Lung microvascular endothelial cell (primary cell): ENCODE results near the gene SMPX. TPM values are rescaled to one million over a fixed set of nuclear protein-coding genes. Genes with fewer than 3 reads are reported as not detected.

Experiments
- DNase-seq, 2 donors: peaks; one replicate each; pipeline versions ENCODE4 v3.0.0 to v3.0.0-alpha.2; 2010; ENCODE audit warnings: low read depth in 2 of 2
- total RNA-seq: library from RNA; depleted of rRNA; stranded (reverse); fragments of >200 nt; gene quantifications from 2 replicates; pipeline ENCODE4 v1.2.1, GENCODE V29; 2014

Gene SMPX
- total RNA-seq, 1 donor from 2014 or later = not detected

GRCh38 chrX:21744721-21745120 is 13.2 kb downstream of the SMPX start:
- DNase-seq = peak; percentile 6 to 90

GRCh38 chrX:21744060-21744459 is 13.9 kb downstream of the SMPX start:
- no peak for DNase-seq

GRCh38 chrX:21741869-21742701 is 15.8 kb downstream of the SMPX start:
- peak in 1 of 2 donors; percentile 46 for DNase-seq

- no peak for DNase-seq
These were observed 16.6 kb downstream of the SMPX start for GRCh38 chrX:21741364-21741763.

- peak in 1 of 2 donors; percentile 25 for DNase-seq
These were observed 17.3 kb downstream of the SMPX start for GRCh38 chrX:21740329-21741274.

GRCh38 chrX:21738950-21739287 is 19.0 kb downstream of the SMPX start:
- DNase-seq = no peak

GRCh38 chrX:21738210-21738949 is 19.5 kb downstream of the SMPX start:
- DNase-seq = peak in 1 of 2 donors; percentile 39

- no peak for DNase-seq
These were observed 22.2 kb downstream of the SMPX start for GRCh38 chrX:21735768-21736127.

- DNase-seq = no peak
These were observed 22.7 kb downstream of the SMPX start for GRCh38 chrX:21735038-21735767.

GRCh38 chrX:21734175-21734574 is 23.7 kb downstream of the SMPX start:
- DNase-seq = no peak

- DNase-seq = no peak
These were observed 24.2 kb downstream of the SMPX start for GRCh38 chrX:21733705-21734104.

GRCh38 chrX:21730026-21730425 is 27.9 kb downstream of the SMPX start:
- no peak for DNase-seq

GRCh38 chrX:21728276-21728968 is 29.5 kb downstream of the SMPX start:
- no peak for DNase-seq

GRCh38 chrX:21725916-21726315 is 32.0 kb downstream of the SMPX start:
- no peak for DNase-seq

- peak in 1 of 2 donors; percentile 7 for DNase-seq
These were observed 32.4 kb downstream of the SMPX start for GRCh38 chrX:21725496-21725895.

GRCh38 chrX:21723814-21724213 is 34.1 kb downstream of the SMPX start:
- DNase-seq = no peak

- peak in 1 of 2 donors; percentile 4 for DNase-seq
These were observed 34.8 kb downstream of the SMPX start for GRCh38 chrX:21723084-21723483.

GRCh38 chrX:21721195-21721594 is 36.7 kb downstream of the SMPX start:
- no peak for DNase-seq

GRCh38 chrX:21718575-21718974 is 39.3 kb downstream of the SMPX start:
- no peak for DNase-seq

- DNase-seq = no peak
These were observed 40.1 kb downstream of the SMPX start for GRCh38 chrX:21717802-21718201.

- DNase-seq = no peak
These were observed 42.1 kb downstream of the SMPX start for GRCh38 chrX:21715825-21716224.
